Neutrophil (primary cell): ENCODE measurements around the gene ELL.

Experiments
- H3K27ac ChIP-seq: fragments of 200-600 bp; sonication (generic); 2 replicates; pipeline ENCODE4 v1.5.1; 2016; ENCODE audit warnings: mild to moderate bottlenecking, moderate library complexity
- H3K27me3 ChIP-seq: fragments of 200-600 bp; sonication (generic); 2 replicates; pipeline ENCODE4 v1.6.0; 2016; ENCODE audit warnings: mild to moderate bottlenecking
- H3K36me3 ChIP-seq: fragments of 200-600 bp; sonication (generic); 2 replicates; pipeline ENCODE4 v1.5.1; 2017
- H3K4me1 ChIP-seq, 2 experiments: fragments of 200-600 bp in 1 of 2; sonication (generic) in 1 of 2; 1 replicate in 1 of 2; 2 replicates in 1 of 2; pipeline versions ENCODE4 v1.5.1 to v1.6.1; 2013 to 2016; ENCODE audit warnings: low read depth in 1 of 2, low read length in 1 of 2, mild to moderate bottlenecking in 1 of 2, moderate library complexity in 1 of 2; ENCODE audit not compliant: control insufficient read depth in 1 of 2, insufficient read depth in 1 of 2
- H3K4me3 ChIP-seq, 2 experiments: fragments of 200-600 bp in 1 of 2; sonication (generic) in 1 of 2; 1 replicate in 1 of 2; 2 replicates in 1 of 2; pipeline ENCODE4 v1.5.1; 2013 to 2016; ENCODE audit warnings: low read depth in 1 of 2, low read length in 1 of 2, mild to moderate bottlenecking in 1 of 2, moderate library complexity in 1 of 2
- H3K9me3 ChIP-seq: fragments of 200-600 bp; sonication (generic); 2 replicates; pipeline ENCODE4 v1.5.1; 2016
- TF ChIP-seq, protein P1 (sequence below): fragments of 200-600 bp; sonication (generic); IDR thresholded peaks from 2 replicates; pipeline ENCODE4 v1.5.1; 2016; ENCODE audit warnings: antibody characterized with exemption

Gene ELL

DNA sequence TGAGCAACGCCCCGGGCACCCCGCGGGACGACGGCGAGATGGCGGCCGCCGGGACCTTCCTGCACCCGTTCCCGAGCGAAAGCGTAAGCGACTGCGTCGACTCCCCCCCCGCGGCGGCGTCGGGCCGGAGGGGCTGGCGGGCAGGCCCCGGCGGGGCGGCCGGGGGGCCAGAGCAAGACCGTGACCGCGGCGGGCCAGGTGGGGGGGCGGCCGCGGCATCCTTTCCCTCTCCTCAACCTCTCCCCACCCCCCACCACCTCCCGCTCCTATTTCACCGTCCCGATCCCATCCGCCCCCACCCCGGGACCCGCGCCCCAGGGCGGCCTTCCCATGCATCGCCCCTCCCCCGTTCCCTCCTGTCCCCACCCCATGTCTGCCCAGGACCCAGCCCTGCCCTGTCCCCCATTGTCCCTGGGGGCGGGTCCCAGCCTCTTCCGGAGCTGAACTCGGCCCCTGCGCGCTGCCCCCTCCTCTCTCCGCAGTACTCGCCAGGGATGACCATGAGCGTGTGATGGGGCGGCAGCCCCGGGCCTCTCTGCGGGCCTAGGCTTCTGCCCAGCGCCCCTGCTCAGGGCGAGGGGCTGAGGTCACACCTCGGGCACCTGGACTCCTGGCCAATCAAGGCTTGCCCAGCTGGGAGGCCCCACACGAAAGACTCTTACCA lies 88.0 kb downstream of the ELL start:
- H3K9me3 ChIP-seq = no peaks in the 10 kb centered on the region
- TF ChIP-seq, protein P1, sequence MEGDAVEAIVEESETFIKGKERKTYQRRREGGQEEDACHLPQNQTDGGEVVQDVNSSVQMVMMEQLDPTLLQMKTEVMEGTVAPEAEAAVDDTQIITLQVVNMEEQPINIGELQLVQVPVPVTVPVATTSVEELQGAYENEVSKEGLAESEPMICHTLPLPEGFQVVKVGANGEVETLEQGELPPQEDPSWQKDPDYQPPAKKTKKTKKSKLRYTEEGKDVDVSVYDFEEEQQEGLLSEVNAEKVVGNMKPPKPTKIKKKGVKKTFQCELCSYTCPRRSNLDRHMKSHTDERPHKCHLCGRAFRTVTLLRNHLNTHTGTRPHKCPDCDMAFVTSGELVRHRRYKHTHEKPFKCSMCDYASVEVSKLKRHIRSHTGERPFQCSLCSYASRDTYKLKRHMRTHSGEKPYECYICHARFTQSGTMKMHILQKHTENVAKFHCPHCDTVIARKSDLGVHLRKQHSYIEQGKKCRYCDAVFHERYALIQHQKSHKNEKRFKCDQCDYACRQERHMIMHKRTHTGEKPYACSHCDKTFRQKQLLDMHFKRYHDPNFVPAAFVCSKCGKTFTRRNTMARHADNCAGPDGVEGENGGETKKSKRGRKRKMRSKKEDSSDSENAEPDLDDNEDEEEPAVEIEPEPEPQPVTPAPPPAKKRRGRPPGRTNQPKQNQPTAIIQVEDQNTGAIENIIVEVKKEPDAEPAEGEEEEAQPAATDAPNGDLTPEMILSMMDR = no peak
- peak overlapping the region in 1 of 2 experiments; percentile 47 for H3K4me3 ChIP-seq
- no peaks in the 10 kb centered on the region for H3K36me3 ChIP-seq
- peaks cover 24 to 45% of the 10 kb centered on the region in 2 experiments for H3K4me1 ChIP-seq
- peaks cover 98% of the 10 kb centered on the region for H3K27me3 ChIP-seq
- no peak overlapping the region for H3K27ac ChIP-seq

DNA sequence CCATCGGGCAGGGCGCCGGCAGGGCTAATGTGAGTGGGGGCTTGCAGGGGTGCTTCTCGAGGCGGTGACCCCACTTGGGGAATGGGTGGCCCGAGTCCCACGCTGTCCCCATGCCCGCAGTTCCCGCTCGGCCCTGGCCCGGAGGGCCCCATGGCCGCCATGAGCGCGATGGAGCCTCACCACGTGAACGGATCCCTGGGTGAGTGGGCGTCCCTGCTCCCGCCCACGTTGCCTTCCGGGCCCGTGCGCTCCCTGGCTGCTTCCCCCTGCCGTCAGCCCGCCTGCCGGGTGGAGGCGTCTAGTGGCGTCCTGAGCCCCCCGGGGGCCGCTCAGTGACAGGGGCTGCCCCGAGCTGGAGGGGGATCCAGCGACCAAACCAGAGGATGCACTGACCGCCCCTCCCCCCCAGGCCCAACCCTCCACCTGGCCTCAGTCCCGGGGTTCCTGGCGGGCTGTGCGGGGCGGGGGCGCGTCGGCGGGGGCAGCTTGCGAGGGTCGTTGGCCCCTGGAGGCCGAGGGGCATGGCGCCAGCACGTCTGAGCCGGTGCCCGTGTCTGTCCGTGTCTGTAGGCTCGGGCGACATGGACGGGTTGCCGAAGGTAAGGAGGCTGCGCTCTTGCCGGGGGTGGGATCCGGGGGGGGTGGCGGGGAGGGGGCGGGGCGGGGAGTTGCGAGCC lies 88.7 kb downstream of the ELL start:
- Histone ChIP-seq H3K9me3 (no peaks in the 10 kb centered on the region), H3K4me3 (peak overlapping the region in 1 of 2 experiments; percentile 47), H3K27me3 (peaks cover 98% of the 10 kb centered on the region), H3K36me3 (no peaks in the 10 kb centered on the region), H3K4me1 (peaks cover 23 to 44% of the 10 kb centered on the region in 2 experiments), H3K27ac (no peak overlapping the region)
- TF ChIP-seq, protein P1 = no peak

- Histone ChIP-seq H3K9me3 (no peaks in the 10 kb centered on the region), H3K4me3 (no peak overlapping the region), H3K36me3 (no peaks in the 10 kb centered on the region), H3K27me3 (peaks cover 98% of the 10 kb centered on the region), H3K4me1 (peaks cover 19 to 37% of the 10 kb centered on the region in 2 experiments), H3K27ac (no peak overlapping the region)
- TF ChIP-seq, protein P1 = no peak
These were observed 89.4 kb downstream of the ELL start for GRCh38 chr19:18432275-18433014.

DNA sequence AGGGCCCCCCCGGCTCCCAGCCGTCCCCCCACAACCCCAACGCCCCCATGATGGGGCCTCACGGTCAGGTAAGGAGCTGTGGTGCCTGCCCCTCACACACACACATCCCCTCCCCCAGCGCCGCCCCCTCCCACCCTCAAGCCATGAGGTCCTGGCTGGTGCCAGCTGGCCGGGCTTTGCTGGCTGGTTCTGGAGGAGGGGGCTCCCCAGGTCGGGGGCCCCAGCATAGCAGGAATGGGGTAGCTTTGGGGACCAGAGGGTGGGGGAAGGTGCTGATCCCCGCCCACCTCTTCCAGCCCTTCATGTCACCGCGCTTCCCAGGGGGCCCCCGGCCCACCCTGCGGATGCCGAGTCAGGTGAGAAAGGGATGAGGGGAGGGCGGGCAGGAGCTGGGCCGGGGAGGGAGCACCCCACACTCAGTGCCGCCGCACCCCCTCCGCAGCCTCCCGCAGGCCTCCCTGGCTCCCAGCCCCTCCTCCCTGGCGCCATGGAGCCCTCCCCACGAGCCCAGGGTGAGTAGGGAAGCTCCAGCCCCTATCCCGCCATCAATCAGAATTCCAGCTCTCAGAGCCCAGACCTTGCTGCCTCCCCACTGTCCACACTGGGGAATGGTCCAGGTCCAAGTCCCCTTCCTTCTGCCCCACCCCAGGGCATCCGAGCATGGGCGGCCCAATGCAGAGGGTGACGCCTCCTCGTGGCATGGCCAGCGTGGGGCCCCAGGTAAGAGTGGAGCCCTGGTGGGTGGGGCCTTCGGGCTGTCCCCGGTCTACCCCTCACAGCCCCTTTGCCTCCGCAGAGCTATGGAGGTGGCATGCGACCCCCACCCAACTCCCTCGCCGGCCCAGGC lies 90.3 kb downstream of the ELL start:
- Histone ChIP-seq H3K27me3 (peaks cover 98% of the 10 kb centered on the region), H3K4me3 (no peak overlapping the region), H3K27ac (no peak overlapping the region), H3K36me3 (no peaks in the 10 kb centered on the region), H3K9me3 (no peaks in the 10 kb centered on the region), H3K4me1 (peaks cover 13 to 28% of the 10 kb centered on the region in 2 experiments)
- TF ChIP-seq, protein P1 = no peak

GRCh38 chr19:18430417-18431144 lies 91.3 kb downstream of the ELL start:
- H3K27ac ChIP-seq = no peak overlapping the region
- TF ChIP-seq, protein P1 = no peak
- peaks cover 90% of the 10 kb centered on the region for H3K27me3 ChIP-seq
- H3K4me3 ChIP-seq = no peak overlapping the region
- peaks cover 13 to 27% of the 10 kb centered on the region in 2 experiments for H3K4me1 ChIP-seq
- no peaks in the 10 kb centered on the region for H3K9me3 ChIP-seq
- no peaks in the 10 kb centered on the region for H3K36me3 ChIP-seq
